ENCODE results near the gene CCDC88A.
A peak's percentile ranks its signal among the peaks of the same experiment; 100 is the strongest.

CCDC88A gene

DNA sequence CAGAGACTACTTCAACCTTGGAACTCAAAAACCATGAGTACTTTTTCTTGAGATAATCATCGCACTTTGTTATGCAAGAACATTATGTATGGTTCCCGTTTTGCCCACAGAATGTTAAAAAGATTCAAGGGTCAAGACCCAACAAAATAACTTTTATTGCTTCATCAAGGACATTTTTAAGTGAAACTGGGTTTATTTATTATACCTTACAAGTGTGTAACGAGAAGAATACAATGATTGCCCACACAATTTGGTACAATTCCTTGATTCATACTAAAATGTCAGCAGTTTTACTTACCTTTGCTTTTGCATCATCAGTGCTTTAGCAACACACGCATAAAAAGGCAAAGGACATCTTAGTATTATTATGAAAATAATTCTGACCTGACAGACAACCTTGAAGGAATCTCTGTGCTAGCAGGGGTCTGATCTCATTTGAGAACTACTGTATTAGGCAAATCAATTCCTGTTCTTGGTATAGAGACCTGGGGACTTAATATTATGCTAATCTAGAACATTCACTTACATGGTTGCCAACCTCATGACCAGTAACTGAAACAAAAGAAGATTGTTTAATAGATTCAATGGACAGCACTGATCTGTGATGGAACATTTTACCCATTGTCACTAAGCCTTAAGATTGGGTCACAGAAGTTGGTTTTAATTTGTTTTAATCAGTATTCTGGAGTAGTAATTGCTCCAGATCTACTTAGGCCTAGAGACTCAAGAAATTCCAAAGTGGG lies 16.2 kb downstream of the CCDC88A start:
- TF ChIP-seq EZH2phosphoT487 (IDR thresholded peaks at IDR 0.05; ENCODE audit: low read depth): no peak
- TF ChIP-seq, protein P1, sequence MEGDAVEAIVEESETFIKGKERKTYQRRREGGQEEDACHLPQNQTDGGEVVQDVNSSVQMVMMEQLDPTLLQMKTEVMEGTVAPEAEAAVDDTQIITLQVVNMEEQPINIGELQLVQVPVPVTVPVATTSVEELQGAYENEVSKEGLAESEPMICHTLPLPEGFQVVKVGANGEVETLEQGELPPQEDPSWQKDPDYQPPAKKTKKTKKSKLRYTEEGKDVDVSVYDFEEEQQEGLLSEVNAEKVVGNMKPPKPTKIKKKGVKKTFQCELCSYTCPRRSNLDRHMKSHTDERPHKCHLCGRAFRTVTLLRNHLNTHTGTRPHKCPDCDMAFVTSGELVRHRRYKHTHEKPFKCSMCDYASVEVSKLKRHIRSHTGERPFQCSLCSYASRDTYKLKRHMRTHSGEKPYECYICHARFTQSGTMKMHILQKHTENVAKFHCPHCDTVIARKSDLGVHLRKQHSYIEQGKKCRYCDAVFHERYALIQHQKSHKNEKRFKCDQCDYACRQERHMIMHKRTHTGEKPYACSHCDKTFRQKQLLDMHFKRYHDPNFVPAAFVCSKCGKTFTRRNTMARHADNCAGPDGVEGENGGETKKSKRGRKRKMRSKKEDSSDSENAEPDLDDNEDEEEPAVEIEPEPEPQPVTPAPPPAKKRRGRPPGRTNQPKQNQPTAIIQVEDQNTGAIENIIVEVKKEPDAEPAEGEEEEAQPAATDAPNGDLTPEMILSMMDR (IDR thresholded peaks at IDR 0.05; ENCODE audit: low read depth, low read length): no peak
- Histone ChIP-seq H3K36me3 (replicated peaks; ENCODE audit: low read depth, low read length) (peaks cover 3% of the 10 kb centered on the region), H3K27me3 (ENCODE audit: low read depth, low read length) (no peaks in the 10 kb centered on the region), H3K27ac (ENCODE audit: low read length) (no peak overlapping the region), H3K4me2 (ENCODE audit: low read length) (peak overlapping the region; percentile 1; the same call in 1 of the 2 replicates), H3K79me2 (ENCODE audit: low read length) (no peaks in the 10 kb centered on the region), H4K20me1 (ENCODE audit: insufficient read depth, low read length) (no peaks in the 10 kb centered on the region), H3K4me3 (ENCODE audit: low read length) (no peak overlapping the region), H3K4me1 (ENCODE audit: low read length) (peaks cover 13% of the 10 kb centered on the region), H3K9me3 (ENCODE audit: insufficient read depth, low read length) (no peaks in the 10 kb centered on the region), H2AFZ (ENCODE audit: low read depth, low read length) (no peak overlapping the region), H3K9ac (ENCODE audit: low read length) (no peak overlapping the region)

DNA sequence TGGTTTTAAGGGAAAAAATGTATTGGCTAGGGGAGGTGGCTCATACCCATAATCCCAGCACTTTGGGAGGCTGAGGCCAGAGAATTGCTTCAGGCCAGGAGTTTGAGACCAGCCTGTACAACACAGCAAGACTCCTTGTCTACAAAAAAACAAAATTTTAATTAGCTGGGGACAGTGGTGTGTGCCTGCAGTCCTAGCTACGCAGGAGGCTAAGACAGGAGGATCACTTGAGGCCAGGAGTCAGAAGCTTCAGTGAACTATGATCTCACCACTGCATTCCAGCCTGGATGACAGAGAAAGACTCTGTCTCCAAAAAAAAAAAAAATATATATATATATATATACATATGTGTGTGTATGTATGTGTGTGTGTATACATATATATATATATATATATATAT lies 18.5 kb downstream of the CCDC88A start:
- no peaks in the 10 kb centered on the region for H3K9me3 ChIP-seq (ENCODE audit: insufficient read depth, low read length)
- H3K4me2 ChIP-seq (ENCODE audit: low read length): no peak overlapping the region
- H3K79me2 ChIP-seq (ENCODE audit: low read length): no peaks in the 10 kb centered on the region
- H2AFZ ChIP-seq (ENCODE audit: low read depth, low read length): no peak overlapping the region
- H3K36me3 ChIP-seq (replicated peaks; ENCODE audit: low read depth, low read length): peaks cover 3% of the 10 kb centered on the region
- H4K20me1 ChIP-seq (ENCODE audit: insufficient read depth, low read length): no peaks in the 10 kb centered on the region
- H3K4me1 ChIP-seq (ENCODE audit: low read length): peaks cover 15% of the 10 kb centered on the region
- H3K27me3 ChIP-seq (ENCODE audit: low read depth, low read length): no peaks in the 10 kb centered on the region
- H3K27ac ChIP-seq (ENCODE audit: low read length): no peak overlapping the region
- H3K4me3 ChIP-seq (ENCODE audit: low read length): no peak overlapping the region
- TF ChIP-seq, protein P1 (IDR thresholded peaks at IDR 0.05; ENCODE audit: low read depth, low read length): no peak
- TF ChIP-seq EZH2phosphoT487 (IDR thresholded peaks at IDR 0.05; ENCODE audit: low read depth): no peak
- no peak overlapping the region for H3K9ac ChIP-seq (ENCODE audit: low read length)

GRCh38 chr2:55400332-55400731 lies 19.3 kb downstream of the CCDC88A start:
- Histone ChIP-seq H3K4me2 (ENCODE audit: low read length) (no peak overlapping the region), H3K79me2 (ENCODE audit: low read length) (no peaks in the 10 kb centered on the region), H3K27me3 (ENCODE audit: low read depth, low read length) (no peaks in the 10 kb centered on the region), H3K4me1 (ENCODE audit: low read length) (peaks cover 22% of the 10 kb centered on the region), H3K36me3 (replicated peaks; ENCODE audit: low read depth, low read length) (peaks cover 3% of the 10 kb centered on the region), H3K4me3 (ENCODE audit: low read length) (no peak overlapping the region), H3K9ac (ENCODE audit: low read length) (no peak overlapping the region), H3K27ac (ENCODE audit: low read length) (no peak overlapping the region), H3K9me3 (ENCODE audit: insufficient read depth, low read length) (no peaks in the 10 kb centered on the region), H4K20me1 (ENCODE audit: insufficient read depth, low read length) (no peaks in the 10 kb centered on the region), H2AFZ (ENCODE audit: low read depth, low read length) (no peak overlapping the region)
- TF ChIP-seq, protein P1 (IDR thresholded peaks at IDR 0.05; ENCODE audit: low read depth, low read length): no peak
- no peak for TF ChIP-seq EZH2phosphoT487 (IDR thresholded peaks at IDR 0.05; ENCODE audit: low read depth)

DNA sequence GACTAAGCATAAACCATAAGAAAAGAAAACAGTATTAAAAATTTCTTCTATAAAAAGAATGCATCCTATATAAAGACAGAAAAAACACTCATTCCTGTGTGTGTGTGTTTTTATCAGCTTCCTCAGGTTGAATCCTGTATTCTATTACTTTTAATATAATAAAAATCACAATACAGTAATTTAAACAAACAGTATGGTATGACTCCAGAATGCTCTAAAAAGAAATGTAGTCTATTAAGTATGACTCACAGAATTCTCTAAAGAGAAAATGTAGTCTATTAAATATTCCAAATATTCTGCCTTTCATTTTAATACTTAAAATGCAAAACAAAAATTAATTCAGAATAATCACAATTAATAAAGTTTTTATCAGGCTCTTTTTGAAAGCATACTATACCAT lies 19.8 kb downstream of the CCDC88A start:
- Histone ChIP-seq H4K20me1 (ENCODE audit: insufficient read depth, low read length) (no peaks in the 10 kb centered on the region), H3K4me3 (ENCODE audit: low read length) (no peak overlapping the region), H2AFZ (ENCODE audit: low read depth, low read length) (no peak overlapping the region), H3K9me3 (ENCODE audit: insufficient read depth, low read length) (no peaks in the 10 kb centered on the region), H3K27ac (ENCODE audit: low read length) (no peak overlapping the region), H3K27me3 (ENCODE audit: low read depth, low read length) (no peaks in the 10 kb centered on the region), H3K4me2 (ENCODE audit: low read length) (no peak overlapping the region), H3K4me1 (ENCODE audit: low read length) (peaks cover 22% of the 10 kb centered on the region), H3K79me2 (ENCODE audit: low read length) (no peaks in the 10 kb centered on the region), H3K36me3 (replicated peaks; ENCODE audit: low read depth, low read length) (peaks cover 3% of the 10 kb centered on the region), H3K9ac (ENCODE audit: low read length) (no peak overlapping the region)
- TF ChIP-seq EZH2phosphoT487 (IDR thresholded peaks at IDR 0.05; ENCODE audit: low read depth): no peak
- TF ChIP-seq, protein P1 (IDR thresholded peaks at IDR 0.05; ENCODE audit: low read depth, low read length): no peak

Measured in OCI-LY3 (cell line).